Hippocampal formation (tissue), 2 donors: ENCODE measurements around the gene PLXDC2.
A peak's percentile ranks its signal among the peaks of the same experiment; 100 is the strongest.

Experiments
- DNase-seq, 2 donors: peaks; one replicate each; lab custom pipeline; 2025; lab: John Stamatoyannopoulos, UW

The PLXDC2 gene

GRCh38 chr10:19815731-19816410, 361 bp upstream of the PLXDC2 start:
- DNase-seq: peak; percentile 49 to 69

DNA sequence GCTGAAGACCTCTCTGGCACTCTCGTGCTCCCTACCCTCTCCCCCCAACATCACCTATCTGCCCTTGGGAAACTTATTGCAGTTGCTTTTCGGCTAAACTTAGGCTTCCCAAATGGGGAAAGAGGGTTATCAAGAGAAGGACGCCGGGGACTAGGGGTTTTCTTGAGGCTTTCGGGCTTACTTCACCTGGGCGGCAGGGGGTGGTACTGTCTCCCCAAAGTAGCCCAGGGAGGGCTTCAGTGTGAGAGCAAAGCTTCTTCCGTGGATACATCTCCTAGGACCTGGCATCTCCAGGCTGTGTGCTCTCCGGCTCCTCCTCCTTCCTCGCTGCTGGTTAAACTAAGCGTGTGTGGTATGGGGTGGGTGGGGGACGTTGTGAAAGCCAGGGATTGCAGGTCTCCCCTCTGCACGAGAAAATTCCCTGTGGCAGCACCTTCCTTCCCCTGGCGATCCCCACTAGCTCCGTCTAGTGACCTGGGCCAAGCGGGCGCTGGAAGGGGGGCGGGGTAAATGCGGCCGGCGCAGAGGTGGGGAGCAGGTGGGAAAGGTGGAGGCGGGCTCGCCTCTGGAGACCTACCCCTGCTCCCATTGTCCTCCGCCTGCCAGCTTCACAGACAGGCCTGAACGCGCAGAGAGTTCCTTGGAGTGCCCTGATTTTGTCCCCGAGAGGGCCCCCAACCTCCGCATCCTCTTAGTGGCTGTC, 1.1 kb downstream of the PLXDC2 start:
- DNase-seq: peak in 1 of 2 donors; percentile 56

- no peak for DNase-seq
Observed at GRCh38 chr10:19818876-19819275, 2.6 kb downstream of the PLXDC2 start.

DNA sequence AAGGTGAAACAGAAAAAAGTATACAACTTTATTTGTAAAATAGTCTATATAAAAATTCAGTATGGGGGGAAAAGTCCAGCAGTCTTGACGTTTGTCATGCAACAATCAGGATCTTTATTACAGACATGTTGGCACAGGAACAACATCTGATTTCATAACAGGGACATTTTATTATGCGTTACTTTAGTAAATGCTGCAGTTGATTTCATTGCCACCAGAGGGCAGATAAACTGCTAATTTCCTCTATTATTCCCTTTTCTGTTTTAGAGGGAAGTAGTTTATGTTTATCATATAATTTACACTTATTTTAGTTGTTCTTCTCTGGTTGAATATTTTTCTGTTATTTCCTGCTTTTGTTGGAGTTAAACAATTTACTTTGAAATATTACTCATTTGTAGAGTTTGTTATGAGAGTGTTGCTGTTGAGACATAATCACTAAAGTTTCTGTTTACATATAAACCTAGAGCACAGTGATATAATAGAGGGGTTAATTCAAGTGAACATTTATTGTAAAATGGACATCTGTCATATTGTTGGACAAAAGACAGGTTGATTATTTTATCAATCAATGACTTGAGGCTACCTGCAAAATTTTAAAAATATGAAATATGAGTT, 3.3 kb downstream of the PLXDC2 start:
- DNase-seq: peak in 1 of 2 donors; percentile 80

DNA sequence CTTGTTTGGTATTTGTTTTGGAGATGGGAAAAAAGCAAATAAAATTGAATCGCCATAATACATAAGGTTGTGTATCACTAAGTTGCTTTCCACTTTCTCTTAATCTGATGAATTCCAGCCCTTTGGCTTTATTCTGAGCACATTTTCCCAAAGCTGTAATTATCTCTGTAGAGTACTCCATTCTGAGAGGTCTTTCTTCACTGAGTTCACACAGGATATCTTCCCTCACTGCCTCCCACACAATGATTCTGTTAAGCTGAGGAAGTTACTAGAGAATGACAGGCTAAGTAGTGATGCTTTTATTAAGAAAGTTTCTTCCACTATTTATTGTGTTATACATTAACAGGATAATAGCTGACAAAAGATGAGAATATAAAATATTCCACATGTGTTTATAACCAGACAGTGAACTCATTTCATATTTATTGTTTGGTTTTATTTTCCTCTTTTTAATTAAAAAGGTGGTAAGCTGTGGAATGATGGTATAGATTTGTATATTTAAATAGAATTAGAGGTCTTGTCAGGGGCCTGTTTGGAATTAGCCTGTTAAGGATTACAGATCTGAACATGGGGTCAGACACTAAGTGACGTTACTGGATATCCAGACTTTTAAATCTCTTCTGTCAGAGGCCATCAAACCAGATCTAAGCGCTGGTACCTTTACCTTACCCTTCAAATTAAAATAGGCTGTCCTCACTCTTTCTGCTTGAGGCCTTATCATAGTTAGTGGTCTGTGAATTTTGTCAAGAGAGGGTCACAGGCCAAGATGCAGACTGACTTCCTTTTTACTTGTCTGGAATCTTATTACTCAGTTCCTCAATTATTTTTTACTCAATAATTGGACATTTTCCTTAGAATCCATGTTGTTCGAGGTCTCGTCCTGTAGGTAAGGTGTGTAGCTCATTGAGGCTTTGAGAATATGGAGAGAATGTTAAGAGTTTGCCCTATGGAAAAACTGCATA, 8.4 kb downstream of the PLXDC2 start:
- no peak for DNase-seq

GRCh38 chr10:19825700-19826099, 9.5 kb downstream of the PLXDC2 start:
- no peak for DNase-seq

- DNase-seq: no peak
Observed at GRCh38 chr10:19826712-19827111, 10.5 kb downstream of the PLXDC2 start.

DNA sequence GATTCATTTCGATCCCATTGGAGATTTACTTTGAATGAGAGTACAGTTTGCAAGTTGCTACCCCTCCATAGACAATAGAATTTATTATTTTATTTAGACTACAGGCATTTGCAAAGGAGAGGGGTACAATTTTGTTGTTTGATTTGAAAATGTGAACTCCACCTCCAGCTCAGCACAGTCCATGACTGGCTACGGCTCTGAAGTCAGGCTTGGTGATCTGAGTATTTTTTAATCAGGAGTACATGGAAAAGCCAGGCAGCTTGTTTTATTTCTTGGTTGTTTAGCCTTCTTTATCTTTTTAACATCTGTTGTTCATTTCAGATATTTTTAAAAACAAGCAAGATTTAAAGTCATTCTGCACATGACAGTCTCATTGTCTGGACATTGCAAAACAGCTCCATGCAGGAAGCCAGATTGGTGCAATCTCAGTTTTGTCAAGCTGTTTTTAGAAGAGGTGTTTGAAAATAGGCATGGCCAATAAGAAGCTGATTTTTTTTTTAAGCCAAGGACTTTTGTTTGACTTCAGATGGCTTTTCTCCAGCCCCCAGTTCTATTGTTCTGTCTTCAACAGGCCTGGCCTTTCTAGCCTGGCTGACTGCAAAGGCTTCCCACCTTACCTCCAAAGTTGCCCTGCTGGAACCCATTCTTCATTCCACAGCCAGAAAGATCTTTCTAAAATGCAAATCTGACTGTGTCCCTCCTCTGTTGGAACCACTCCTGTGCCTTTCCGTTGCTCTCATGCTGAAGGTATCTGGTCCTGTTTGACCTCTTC, 12.2 kb downstream of the PLXDC2 start:
- DNase-seq: no peak

DNA sequence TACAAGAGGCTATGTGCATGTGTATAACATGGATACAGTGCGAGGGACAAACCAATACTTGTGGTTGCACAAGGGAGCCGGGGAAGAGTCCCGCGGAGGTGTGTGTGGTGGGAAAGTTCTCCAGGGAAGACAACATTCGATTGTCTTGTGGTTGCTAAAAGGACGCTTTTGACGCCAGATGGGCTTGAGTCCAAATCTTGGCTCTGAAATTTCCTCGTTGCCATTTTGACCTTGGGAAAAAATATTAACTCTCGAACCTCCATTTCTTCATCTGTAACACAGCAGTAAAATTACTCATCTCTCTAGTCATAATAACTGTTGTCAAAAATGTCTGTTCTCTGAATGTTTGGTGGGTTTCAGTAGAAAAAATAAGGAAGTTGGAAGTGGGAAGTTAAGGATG, 16.5 kb downstream of the PLXDC2 start:
- no peak for DNase-seq

DNA sequence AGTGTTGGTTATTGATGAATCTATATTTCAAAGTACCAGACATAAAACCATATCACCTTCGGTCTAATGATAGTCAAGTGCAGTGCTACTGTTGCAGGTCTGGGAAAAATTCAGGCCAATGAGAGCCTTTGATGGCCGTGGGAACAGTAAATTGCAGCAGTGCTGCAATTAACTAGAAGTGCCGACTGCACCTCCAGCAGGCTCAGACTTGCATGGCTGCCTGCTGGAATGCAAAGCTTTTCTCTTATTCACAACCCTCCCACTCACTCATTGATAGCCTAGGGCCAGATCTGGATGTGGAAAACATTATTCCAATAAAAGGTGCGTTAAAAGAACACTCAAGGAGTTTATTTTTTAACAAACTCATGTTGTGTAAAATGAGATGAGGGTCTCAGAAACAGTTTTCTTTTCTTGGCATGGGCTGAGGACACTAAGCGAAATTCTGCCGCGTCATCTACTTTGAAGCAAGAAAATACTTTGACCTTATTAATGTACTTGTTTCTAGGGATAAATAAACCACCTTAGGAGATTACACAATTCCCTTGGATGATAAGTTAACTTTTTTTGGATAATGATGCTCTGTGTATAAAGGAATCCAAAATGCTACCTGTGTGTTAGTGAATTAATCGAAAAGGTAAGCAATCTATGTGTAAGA, 17.1 kb downstream of the PLXDC2 start:
- DNase-seq: no peak

GRCh38 chr10:19835952-19836351, 19.7 kb downstream of the PLXDC2 start:
- DNase-seq: no peak

GRCh38 chr10:19839090-19839489, 22.9 kb downstream of the PLXDC2 start:
- no peak for DNase-seq

GRCh38 chr10:19839552-19839951, 23.3 kb downstream of the PLXDC2 start:
- DNase-seq: no peak

- DNase-seq: no peak
Observed at GRCh38 chr10:19840776-19841175, 24.5 kb downstream of the PLXDC2 start.

DNA sequence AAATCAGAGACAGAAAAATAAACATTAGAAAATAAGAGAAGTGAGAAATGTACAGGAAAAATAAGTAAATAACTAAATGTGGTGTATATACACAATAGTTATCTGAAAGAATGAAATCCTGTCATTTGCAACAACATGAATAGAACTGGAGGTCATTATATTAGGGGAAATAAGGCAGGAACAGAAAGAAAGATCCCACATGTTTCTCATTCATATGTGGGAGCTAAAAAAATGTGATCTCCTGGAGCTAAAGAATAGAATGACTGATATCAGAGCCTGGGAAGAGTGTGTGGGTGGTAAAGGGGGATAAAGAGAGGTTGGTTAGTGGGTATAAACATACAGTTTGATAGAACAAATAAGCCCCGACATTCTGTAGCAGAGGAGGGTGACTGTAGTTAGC, 27.3 kb downstream of the PLXDC2 start:
- DNase-seq: peak in 1 of 2 donors; percentile 22

DNA sequence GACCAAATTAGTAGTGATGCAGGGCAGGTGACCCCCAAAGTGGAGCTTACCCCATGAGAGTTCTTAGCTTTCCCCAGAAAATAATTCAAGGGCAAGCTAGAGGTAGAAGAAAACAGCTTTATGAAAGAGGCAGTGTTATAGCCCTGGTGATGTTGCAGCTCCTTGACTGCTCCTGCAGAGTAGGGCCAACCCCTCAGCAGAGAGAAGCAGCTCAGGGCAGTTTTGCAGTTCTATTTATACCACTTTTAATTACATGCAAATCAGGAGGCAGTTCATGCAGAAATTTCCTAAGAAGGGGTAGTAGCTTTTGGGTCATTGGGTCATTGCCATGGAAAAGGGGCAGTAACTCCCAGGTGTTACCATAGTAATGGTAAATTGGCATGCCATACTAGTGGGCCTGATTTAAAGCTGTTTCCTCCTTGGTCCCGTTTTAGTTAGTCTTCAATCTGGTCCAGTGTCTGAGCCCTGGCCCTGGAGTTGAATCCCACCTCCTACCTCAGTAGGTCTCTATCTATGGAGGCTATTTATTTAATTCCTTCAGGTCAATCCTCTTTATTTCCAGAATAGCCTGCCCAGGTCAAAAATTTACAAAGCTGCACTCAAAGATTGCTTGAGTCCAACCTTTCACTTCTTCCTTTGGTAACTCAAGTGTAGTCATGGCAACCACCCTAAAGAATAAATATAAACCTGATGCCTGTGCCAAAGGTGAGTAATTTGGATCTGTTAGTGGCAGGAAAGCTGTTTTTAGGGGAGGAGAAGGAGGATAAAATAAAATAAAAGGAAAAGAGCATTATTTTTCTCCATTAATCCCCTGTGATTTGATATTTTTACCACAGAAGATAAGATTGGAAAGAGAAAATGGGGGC, 29.5 kb downstream of the PLXDC2 start:
- no peak for DNase-seq

DNA sequence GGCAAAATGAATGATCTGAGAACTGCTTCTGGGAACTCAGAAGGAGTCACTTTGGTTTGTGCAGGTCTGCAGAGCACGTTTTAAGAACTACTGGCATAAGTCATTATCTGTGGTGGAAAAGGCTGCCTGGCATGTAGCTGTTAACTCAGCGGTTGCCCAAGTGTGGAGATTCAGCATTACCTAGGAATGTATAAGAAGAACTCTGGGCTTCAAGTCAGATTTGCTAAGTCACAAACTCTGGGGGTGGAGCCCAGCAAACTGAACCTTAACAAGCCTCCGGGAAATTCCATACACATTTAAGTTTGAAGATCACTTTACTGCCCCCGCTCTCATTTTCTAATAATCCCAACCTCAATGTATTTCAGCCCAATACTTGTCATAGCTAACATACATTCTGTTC, 31.1 kb downstream of the PLXDC2 start:
- no peak for DNase-seq

DNA sequence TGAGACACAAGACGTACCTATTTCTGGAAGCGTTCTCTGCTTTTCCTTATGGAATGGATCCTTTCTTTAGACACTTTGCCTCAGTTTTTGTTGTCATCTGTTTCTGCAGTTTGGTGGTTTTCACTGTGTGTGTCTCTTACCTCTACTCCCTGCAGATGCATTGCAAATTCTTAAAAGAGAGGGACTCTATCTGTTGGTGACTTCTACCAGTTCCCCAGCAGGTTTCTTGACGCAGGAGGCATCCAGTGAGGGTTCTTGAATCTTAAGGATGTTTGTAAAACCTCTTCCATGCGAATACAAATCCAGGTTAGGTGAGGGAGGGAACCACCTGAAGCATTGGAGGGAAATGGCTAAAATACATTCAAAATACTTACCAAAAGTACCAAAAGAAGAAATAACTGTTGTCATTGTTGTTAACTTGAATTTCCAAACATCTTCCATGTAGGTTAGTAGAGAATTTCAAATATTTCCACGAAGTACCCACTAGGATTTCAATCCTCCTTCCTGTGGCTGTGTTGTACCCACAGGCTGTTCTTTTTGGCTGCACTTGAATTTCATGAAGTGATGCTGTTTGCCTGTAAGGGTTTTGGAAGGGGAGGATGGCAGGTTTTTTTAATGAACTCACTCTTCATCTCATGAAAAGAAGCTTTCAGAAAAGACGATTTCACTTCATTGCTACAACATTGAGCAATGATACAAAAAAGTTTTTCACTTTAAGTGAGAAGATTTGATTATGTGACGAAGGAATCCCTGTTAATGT, 32.2 kb downstream of the PLXDC2 start:
- DNase-seq: no peak

- no peak for DNase-seq
Observed at GRCh38 chr10:19853831-19854230, 37.6 kb downstream of the PLXDC2 start.
